Hepatocyte (in vitro differentiated cells): Measurements from ENCODE around the gene SPINDOC. TPM values are rescaled to one million over a fixed set of nuclear protein-coding genes. Genes with fewer than 3 reads are reported as not detected.

Source experiments
- DNase-seq: peaks from one replicate; pipeline ENCODE4 v3.0.0-alpha.2; 2016; ENCODE audit warnings: low spot score
- H2AFZ ChIP-seq: fragments of 200-600 bp; sonication (generic); 2 replicates; pipeline ENCODE4 v1.6.0; 2016; ENCODE audit warnings: antibody characterized with exemption, mild to moderate bottlenecking
- H3K27ac ChIP-seq: fragments of 200-600 bp; sonication (generic); 2 replicates; pipeline ENCODE4 v1.5.1; 2016; ENCODE audit warnings: mild to moderate bottlenecking
- H3K27me3 ChIP-seq: fragments of 200-600 bp; sonication (generic); 2 replicates; pipeline ENCODE4 v1.6.1; 2016
- H3K36me3 ChIP-seq: fragments of 200-600 bp; sonication (generic); replicated peaks from 2 replicates; pipeline ENCODE4 v1.5.1; 2016; ENCODE audit warnings: low read depth; ENCODE audit not compliant: insufficient read depth
- H3K4me1 ChIP-seq: fragments of 200-600 bp; sonication (generic); 2 replicates; pipeline ENCODE4 v1.5.1; 2016; ENCODE audit warnings: mild to moderate bottlenecking, moderate library complexity; ENCODE audit not compliant: insufficient read depth
- H3K4me2 ChIP-seq: fragments of 200-600 bp; sonication (generic); 2 replicates; pipeline ENCODE4 v1.6.0; 2016
- H3K4me3 ChIP-seq: fragments of 200-600 bp; sonication (generic); 2 replicates; pipeline ENCODE4 v1.5.1; 2016; ENCODE audit warnings: mild to moderate bottlenecking
- H3K79me2 ChIP-seq: fragments of 200-600 bp; sonication (generic); 2 replicates; pipeline ENCODE4 v1.6.0; 2017; ENCODE audit warnings: mild to moderate bottlenecking
- H3K9me2 ChIP-seq: fragments of 200-600 bp; sonication (generic); replicated peaks from 2 replicates; pipeline ENCODE4 v1.6.0; 2017; ENCODE audit warnings: mild to moderate bottlenecking; ENCODE audit not compliant: insufficient read depth
- H3K9me3 ChIP-seq: fragments of 200-600 bp; sonication (generic); 2 replicates; pipeline ENCODE4 v1.5.1; 2016; ENCODE audit warnings: low read depth, mild to moderate bottlenecking
- H4K20me1 ChIP-seq: fragments of 200-600 bp; sonication (generic); 2 replicates; pipeline ENCODE4 v1.6.0; 2016; ENCODE audit warnings: mild to moderate bottlenecking; ENCODE audit not compliant: insufficient read depth, poor library complexity, severe bottlenecking
- CTCF ChIP-seq: fragments of 200-600 bp; sonication (generic); IDR thresholded peaks from 2 replicates; pipeline ENCODE4 v1.5.1; 2016; ENCODE audit warnings: antibody characterized with exemption, mild to moderate bottlenecking; ENCODE audit not compliant: poor library complexity
- EZH2 ChIP-seq: fragments of 200-600 bp; sonication (generic); IDR thresholded peaks from 2 replicates; pipeline ENCODE4 v1.6.1; 2016; ENCODE audit warnings: antibody characterized with exemption, mild to moderate bottlenecking, borderline replicate concordance
- EZH2phosphoT487 ChIP-seq: fragments of 200-600 bp; sonication (generic); IDR thresholded peaks from one replicate; pipeline ENCODE4 v1.6.1; 2018; ENCODE audit warnings: antibody characterized with exemption, mild to moderate bottlenecking, low read depth, moderate library complexity; ENCODE audit not compliant: unreplicated experiment, severe bottlenecking
- WGBS: methylation state at CpG from one replicate; pipeline ENCODE4 v1.1.6; 2016; ENCODE audit warnings: low lambda C conversion rate; ENCODE audit errors: missing lambda C conversion rate; 5-methylcytosine and 5-hydroxymethylcytosine counted together
- polyA plus RNA-seq: library from polyadenylated mRNA; unstranded; fragments of >200 nt; fragmentation: Nextera tagmentation; extraction: Ambion mirVana; gene quantifications from 2 replicates; pipeline ENCODE4 v1.2.1, GENCODE V29; 2016
- total RNA-seq: library from RNA; depleted of rRNA; stranded (reverse); fragments of >200 nt; gene quantifications from 2 replicates; pipeline ENCODE4 v1.2.3, GENCODE V29; 2014

SPINDOC gene
- total and polyA plus RNA-seq, 2 experiments from 2014 or later, result 9.9 to 24.0 TPM

- no peaks in the 10 kb centered on the region for H3K9me3 ChIP-seq
- H3K79me2 ChIP-seq, result no peaks in the 10 kb centered on the region
- no peaks in the 10 kb centered on the region for H3K36me3 ChIP-seq
- no peaks in the 10 kb centered on the region for H4K20me1 ChIP-seq
- no peak overlapping the region for H3K4me2 ChIP-seq
- no peak for DNase-seq
- 96% methylated on average over 16 of the region's 17 CpGs for WGBS
- H3K27ac ChIP-seq, result no peak overlapping the region
- H3K4me3 ChIP-seq, result no peak overlapping the region
- no peak overlapping the region for H2AFZ ChIP-seq
- TF ChIP-seq EZH2, result no peak
- TF ChIP-seq CTCF, result no peak
- no peak for TF ChIP-seq EZH2phosphoT487
- no peaks in the 10 kb centered on the region for H3K4me1 ChIP-seq
- no peaks in the 10 kb centered on the region for H3K9me2 ChIP-seq
- H3K27me3 ChIP-seq, result no peaks in the 10 kb centered on the region
Measured at GRCh38 chr11:63826471-63827190, 13.4 kb downstream of the SPINDOC start.

- no peak for TF ChIP-seq EZH2
- peak; percentile 31 for TF ChIP-seq CTCF
- Histone ChIP-seq H3K27me3 (no peaks in the 10 kb centered on the region), H2AFZ (no peak overlapping the region), H3K36me3 (no peaks in the 10 kb centered on the region), H3K4me2 (no peak overlapping the region), H3K4me1 (no peaks in the 10 kb centered on the region), H3K9me2 (no peaks in the 10 kb centered on the region), H3K27ac (no peak overlapping the region), H4K20me1 (no peaks in the 10 kb centered on the region), H3K9me3 (no peaks in the 10 kb centered on the region), H3K4me3 (no peak overlapping the region), H3K79me2 (no peaks in the 10 kb centered on the region)
- no peak for DNase-seq
- 88% methylated on average over 8 of the region's 8 CpGs for WGBS
Measured at GRCh38 chr11:63829823-63830489, 16.7 kb downstream of the SPINDOC start.

GRCh38 chr11:63831326-63831725 lies 18.1 kb downstream of the SPINDOC start:
- H4K20me1 ChIP-seq, result no peaks in the 10 kb centered on the region
- no peak overlapping the region for H3K4me3 ChIP-seq
- no peak overlapping the region for H2AFZ ChIP-seq
- 73% methylated on average over 7 of the region's 7 CpGs for WGBS
- DNase-seq, result no peak
- H3K27me3 ChIP-seq, result no peaks in the 10 kb centered on the region
- no peaks in the 10 kb centered on the region for H3K79me2 ChIP-seq
- H3K9me3 ChIP-seq, result no peaks in the 10 kb centered on the region
- H3K27ac ChIP-seq, result no peak overlapping the region
- no peaks in the 10 kb centered on the region for H3K36me3 ChIP-seq
- H3K9me2 ChIP-seq, result no peaks in the 10 kb centered on the region
- H3K4me2 ChIP-seq, result no peak overlapping the region
- no peaks in the 10 kb centered on the region for H3K4me1 ChIP-seq
- TF ChIP-seq EZH2 (no peak), EZH2phosphoT487 (no peak)

- Histone ChIP-seq H2AFZ (no peak overlapping the region), H3K4me2 (no peak overlapping the region), H3K4me1 (no peaks in the 10 kb centered on the region), H3K79me2 (no peaks in the 10 kb centered on the region), H3K4me3 (no peak overlapping the region), H3K9me3 (no peaks in the 10 kb centered on the region), H3K27me3 (no peaks in the 10 kb centered on the region), H3K27ac (no peak overlapping the region), H3K36me3 (no peaks in the 10 kb centered on the region), H4K20me1 (no peaks in the 10 kb centered on the region), H3K9me2 (no peaks in the 10 kb centered on the region)
- DNase-seq, result no peak
- 65% methylated on average over 2 of the region's 2 CpGs for whole genome bisulfite sequencing
- TF ChIP-seq EZH2, result no peak
- TF ChIP-seq EZH2phosphoT487, result no peak
- no peak for TF ChIP-seq CTCF
Measured at GRCh38 chr11:63832336-63832735, 19.1 kb downstream of the SPINDOC start.
